Activated CD4-positive, alpha-beta memory T cell treated with anti-CD3 and anti-CD28 coated beads for 36 hours (primary cell): ENCODE measurements around the gene SLC6A5. TPM values are rescaled to one million over a fixed set of nuclear protein-coding genes. Genes with fewer than 3 reads are reported as not detected.

ENCODE experiments used
- CTCF ChIA-PET: fragments of 350-600 bp; sonication (Branson Sonifier 250); formaldehyde crosslinking; loops from one replicate; lab custom pipeline; 2021; ENCODE audit warnings: antibody characterized with exemption, inconsistent platforms; lab: Charles Lee
- POLR2A ChIA-PET: fragments of 350-600 bp; sonication (Branson Sonifier 250); formaldehyde crosslinking; loops from one replicate; lab custom pipeline; 2021; ENCODE audit warnings: antibody characterized with exemption; lab: Charles Lee
- DNase-seq: peaks from one replicate; pipeline ENCODE4 v3.0.0-alpha.2; 2020
- H3K27ac Mint-ChIP-seq: one replicate; pipeline ENCODE4 v1.8.0; 2021; ENCODE audit warnings: mixed read lengths
- H3K27me3 Mint-ChIP-seq: one replicate; pipeline ENCODE4 v1.8.0; 2021; ENCODE audit warnings: mixed read lengths
- H3K36me3 Mint-ChIP-seq: one replicate; pipeline ENCODE4 v1.8.0; 2021; ENCODE audit warnings: mixed read lengths
- H3K4me1 Mint-ChIP-seq: one replicate; pipeline ENCODE4 v1.8.0; 2021; ENCODE audit warnings: low read depth, mixed read lengths
- H3K4me3 Mint-ChIP-seq: one replicate; pipeline ENCODE4 v1.8.0; 2021; ENCODE audit warnings: mild to moderate bottlenecking, mixed read lengths
- H3K9me3 Mint-ChIP-seq: one replicate; pipeline ENCODE4 v1.8.0; 2021; ENCODE audit warnings: mixed read lengths
- intact Hi-C: fragments of 100-400 bp; cut with micrococcal nuclease; formaldehyde crosslinking; loops from one replicate; pipeline ENCODE4 v1.15.1; 2023
- total RNA-seq, 2 experiments: library from RNA; stranded (reverse); gene quantifications; one replicate each; pipeline ENCODE4 v1.2.3, GENCODE V29; 2021

Gene SLC6A5
- total RNA-seq, 2 experiments from 2014 or later, result not detected

DNA sequence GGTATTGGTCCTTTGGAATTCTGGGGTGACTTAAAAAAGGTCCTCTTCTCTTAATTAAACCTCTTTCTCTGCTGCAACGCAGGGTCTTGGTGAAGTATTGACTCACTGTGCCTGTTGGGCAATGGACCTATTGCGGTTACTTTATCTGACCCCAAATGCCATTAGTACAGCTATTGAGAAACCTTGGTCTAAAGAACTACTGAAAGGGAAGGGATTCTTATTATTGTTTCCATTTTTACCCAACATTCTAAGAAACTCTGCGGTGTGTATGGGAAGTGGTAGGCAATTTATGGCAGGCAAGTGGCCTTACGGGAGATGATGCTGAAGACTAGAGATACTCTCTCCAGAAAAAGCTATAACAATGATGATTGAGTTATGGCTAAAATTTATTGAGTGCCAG, 12.5 kb downstream of the SLC6A5 start:
- CTCF ChIA-PET, result interaction anchor here (0.6 to 3.8 kb wide), 2 partner anchors 61 to 484 kb away, joined by 3 to 22 read pairs; no protein-coding TSS in a partner anchor
- no peak for DNase-seq
- intact Hi-C loops, result loop anchor here (2.0 kb wide), 1 partner anchor 225 kb away; the partner anchor contains the start of gene PRMT3
- H3K36me3 Mint-ChIP-seq, result no peaks in the 10 kb centered on the region
- H3K27ac Mint-ChIP-seq, result no peak overlapping the region
- no peaks in the 10 kb centered on the region for H3K9me3 Mint-ChIP-seq
- peaks cover 7% of the 10 kb centered on the region for H3K4me1 Mint-ChIP-seq
- POLR2A ChIA-PET, result no interaction called here
- H3K4me3 Mint-ChIP-seq, result no peak overlapping the region
- peaks cover 59% of the 10 kb centered on the region for H3K27me3 Mint-ChIP-seq

DNA sequence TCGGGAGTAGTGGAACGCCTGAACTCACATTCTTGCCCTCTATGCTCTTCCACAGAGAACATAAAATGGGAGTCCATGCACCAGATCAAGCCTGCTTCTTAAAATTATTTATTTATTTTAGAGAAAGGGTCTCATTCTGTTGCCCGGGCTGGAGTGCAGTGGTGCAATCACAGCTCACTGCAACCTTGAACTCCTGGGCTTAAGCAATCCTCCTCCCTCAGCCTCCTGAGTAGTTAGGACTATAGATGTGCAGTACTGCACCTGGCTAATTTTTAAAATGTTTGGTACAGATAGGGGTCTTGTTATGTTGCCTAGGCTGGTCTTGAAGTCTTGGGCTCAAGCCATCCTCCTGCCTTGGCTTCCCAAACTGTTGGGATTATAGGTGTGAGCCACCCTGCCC, 13.0 kb downstream of the SLC6A5 start:
- CTCF ChIA-PET, result interaction anchor here (3.8 kb wide), 1 partner anchor 484 kb away, joined by 22 read pairs; no protein-coding TSS in a partner anchor
- intact Hi-C loops, result no loop called here
- Mint-ChIP-seq H3K4me3 (no peak overlapping the region), H3K27ac (no peak overlapping the region), H3K27me3 (peaks cover 54% of the 10 kb centered on the region), H3K4me1 (peaks cover 7% of the 10 kb centered on the region), H3K36me3 (no peaks in the 10 kb centered on the region), H3K9me3 (no peaks in the 10 kb centered on the region)
- no peak for DNase-seq
- POLR2A ChIA-PET, result no interaction called here

DNA sequence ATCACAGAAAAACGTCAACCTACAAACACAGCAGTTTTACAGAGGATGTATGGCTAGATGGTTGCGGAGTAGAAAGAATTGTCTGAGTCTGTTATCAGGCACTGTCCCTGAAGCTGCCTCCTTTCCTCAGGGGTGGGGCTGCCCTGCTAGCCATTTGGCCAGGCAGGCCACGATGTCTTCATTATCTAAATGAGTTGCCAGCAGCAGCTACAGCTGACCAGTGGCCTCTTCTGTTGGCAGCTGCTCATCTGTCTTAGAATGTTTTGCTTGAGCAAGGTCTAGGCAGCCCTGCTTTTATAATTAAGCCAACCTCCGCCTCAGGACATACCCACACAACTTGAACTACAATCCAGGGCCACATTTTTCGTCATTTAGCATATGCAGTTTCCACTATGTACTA, 17.5 kb downstream of the SLC6A5 start:
- Mint-ChIP-seq H3K9me3 (no peaks in the 10 kb centered on the region), H3K36me3 (no peaks in the 10 kb centered on the region), H3K27me3 (peaks cover 26% of the 10 kb centered on the region), H3K4me1 (no peaks in the 10 kb centered on the region), H3K27ac (no peak overlapping the region), H3K4me3 (no peak overlapping the region)
- intact Hi-C loops, result no loop called here
- ChIA-PET POLR2A (no interaction called here), CTCF (no interaction called here)
- DNase-seq, result no peak

DNA sequence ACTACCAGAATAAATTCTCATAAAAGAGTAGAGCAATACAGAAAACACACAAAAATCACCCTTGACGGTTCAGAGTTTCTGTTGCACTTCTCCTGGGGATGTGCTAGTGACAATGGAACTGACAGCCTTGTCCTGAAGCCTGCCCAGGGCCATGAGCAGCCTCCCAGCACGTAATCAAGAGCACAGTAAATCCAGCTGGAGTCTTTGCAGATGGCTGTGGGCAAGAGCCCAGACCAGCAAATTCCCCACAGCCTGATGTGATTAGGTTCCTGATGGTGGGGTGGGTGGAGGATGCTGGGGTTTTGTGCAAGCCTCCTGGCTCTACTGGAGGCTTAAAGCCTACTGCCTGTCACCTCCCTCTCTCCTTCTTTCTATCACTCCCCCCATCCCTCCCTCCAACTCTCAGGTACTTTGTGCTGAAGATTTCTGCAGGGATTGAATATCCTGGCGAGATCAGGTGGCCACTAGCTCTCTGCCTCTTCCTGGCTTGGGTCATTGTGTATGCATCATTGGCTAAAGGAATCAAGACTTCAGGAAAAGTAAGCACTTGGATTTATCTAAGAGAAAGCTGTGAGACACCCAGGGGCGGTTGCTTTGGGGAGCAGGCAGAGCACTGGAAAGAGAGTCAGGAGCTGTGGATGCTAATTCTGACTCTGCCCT, 18.1 kb downstream of the SLC6A5 start:
- CTCF ChIA-PET, result no interaction called here
- H3K27ac Mint-ChIP-seq, result no peak overlapping the region

DNA sequence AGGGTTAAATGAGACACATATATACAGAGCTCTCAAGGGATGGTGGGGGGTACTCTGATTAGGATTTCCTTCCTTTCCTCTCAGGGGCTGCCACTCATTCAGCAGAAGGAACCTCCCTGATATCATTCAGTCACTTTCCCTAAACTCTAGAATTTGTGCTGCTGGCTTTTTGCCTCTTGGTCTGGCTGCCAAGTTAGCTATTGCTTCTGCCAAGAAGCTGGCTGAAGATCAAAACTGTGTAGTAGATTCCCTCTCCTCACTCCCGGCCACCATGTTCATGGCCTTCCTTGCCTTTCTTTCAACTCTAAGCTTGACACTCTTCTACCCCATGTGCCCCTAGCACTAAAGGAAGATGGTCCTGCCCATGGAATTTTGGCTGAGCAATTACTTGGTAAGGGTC, 18.7 kb downstream of the SLC6A5 start:
- no peak overlapping the region for H3K27ac Mint-ChIP-seq
- no peak overlapping the region for H3K4me3 Mint-ChIP-seq
- POLR2A ChIA-PET, result no interaction called here
- no peaks in the 10 kb centered on the region for H3K4me1 Mint-ChIP-seq
- H3K9me3 Mint-ChIP-seq, result no peaks in the 10 kb centered on the region
- CTCF ChIA-PET, result no interaction called here
- no peaks in the 10 kb centered on the region for H3K36me3 Mint-ChIP-seq
- H3K27me3 Mint-ChIP-seq, result peaks cover 20% of the 10 kb centered on the region
- DNase-seq, result no peak
- intact Hi-C loops, result no loop called here

More for the DNA sequence above, 18.1 kb downstream of the SLC6A5 start:
- POLR2A ChIA-PET, result no interaction called here
- Mint-ChIP-seq H3K4me3 (no peak overlapping the region), H3K4me1 (no peaks in the 10 kb centered on the region), H3K36me3 (no peaks in the 10 kb centered on the region), H3K27me3 (peaks cover 22% of the 10 kb centered on the region), H3K9me3 (no peaks in the 10 kb centered on the region)
- intact Hi-C loops, result no loop called here
- no peak for DNase-seq

DNA sequence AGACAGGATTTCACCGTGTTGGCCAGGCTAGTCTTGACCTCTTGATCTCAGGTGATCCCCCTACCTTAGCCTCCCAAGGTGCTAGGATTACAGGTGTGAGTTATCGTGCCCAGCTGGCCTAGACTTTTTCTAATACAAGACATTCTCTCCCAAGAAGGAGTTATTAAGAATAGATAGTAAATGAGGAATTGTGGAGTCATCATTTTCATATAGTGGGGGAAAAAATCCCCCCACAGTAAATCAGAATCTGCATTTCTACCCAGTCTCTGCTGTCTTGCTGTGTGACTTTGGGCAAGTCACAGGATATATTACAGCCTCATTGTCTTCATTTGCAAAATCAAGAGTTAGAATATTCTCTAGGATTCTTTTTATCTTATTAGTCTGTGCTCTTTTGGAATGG, 21.6 kb downstream of the SLC6A5 start:
- CTCF ChIA-PET, result interaction anchor here (0.9 to 1.0 kb wide), 2 partner anchors 11 to 27 kb away, joined by 3 to 4 read pairs; no protein-coding TSS in a partner anchor
- H3K36me3 Mint-ChIP-seq, result no peaks in the 10 kb centered on the region
- H3K27ac Mint-ChIP-seq, result no peak overlapping the region
- no peaks in the 10 kb centered on the region for H3K4me1 Mint-ChIP-seq
- no peak for DNase-seq
- H3K9me3 Mint-ChIP-seq, result no peaks in the 10 kb centered on the region
- POLR2A ChIA-PET, result no interaction called here
- peaks cover 7% of the 10 kb centered on the region for H3K27me3 Mint-ChIP-seq
- intact Hi-C loops, result no loop called here
- H3K4me3 Mint-ChIP-seq, result no peak overlapping the region

DNA sequence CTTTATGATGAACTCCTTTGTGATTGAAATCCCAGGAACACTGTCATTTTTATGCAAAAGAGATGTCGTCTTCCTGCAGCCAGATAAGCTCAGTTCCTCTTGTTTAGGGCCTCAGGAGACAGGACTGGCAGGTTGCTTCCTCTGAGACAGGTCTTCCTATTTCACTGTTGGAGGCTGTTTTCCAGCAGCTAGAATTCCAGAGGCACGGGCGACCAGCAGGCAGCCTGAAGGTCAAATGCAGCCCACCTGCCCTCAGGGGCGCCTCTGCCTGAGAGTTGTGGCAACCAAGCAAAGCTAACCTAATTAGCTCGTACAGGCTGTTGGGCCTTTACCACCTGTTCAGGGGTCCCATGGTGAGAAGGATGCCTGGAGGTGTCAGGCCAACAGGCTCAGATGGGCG, 22.3 kb downstream of the SLC6A5 start:
- no peaks in the 10 kb centered on the region for H3K4me1 Mint-ChIP-seq
- H3K36me3 Mint-ChIP-seq, result no peaks in the 10 kb centered on the region
- H3K27ac Mint-ChIP-seq, result no peak overlapping the region
- ChIA-PET CTCF (interaction anchor here (1.0 kb wide), 1 partner anchor 12 kb away, joined by 4 read pairs; no protein-coding TSS in a partner anchor), POLR2A (no interaction called here)
- H3K4me3 Mint-ChIP-seq, result no peak overlapping the region
- no peaks in the 10 kb centered on the region for H3K9me3 Mint-ChIP-seq
- peaks cover 3% of the 10 kb centered on the region for H3K27me3 Mint-ChIP-seq
- DNase-seq, result no peak
- intact Hi-C loops, result no loop called here

DNA sequence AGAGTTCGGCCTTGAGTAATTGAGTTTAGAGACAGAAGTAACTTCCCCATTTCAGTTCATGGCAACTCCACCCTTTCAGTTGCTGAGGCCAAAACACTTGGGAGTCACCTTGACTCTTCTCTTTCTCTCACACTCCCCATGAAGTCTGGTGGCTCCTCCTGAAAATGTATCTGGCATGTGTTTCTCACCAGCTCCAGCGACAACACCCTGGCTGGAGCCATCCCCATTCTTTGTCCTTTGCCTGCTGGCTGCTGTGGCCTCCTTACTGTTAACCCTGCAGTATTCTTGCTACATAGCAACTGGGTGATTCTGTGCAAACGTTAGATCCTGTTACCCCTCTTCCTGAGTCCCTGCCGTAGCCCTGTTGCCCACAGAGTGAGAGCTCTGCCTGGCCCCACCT, 23.8 kb downstream of the SLC6A5 start:
- Mint-ChIP-seq H3K27me3 (peaks cover 2% of the 10 kb centered on the region), H3K9me3 (no peaks in the 10 kb centered on the region), H3K36me3 (no peaks in the 10 kb centered on the region), H3K4me1 (no peaks in the 10 kb centered on the region), H3K27ac (no peak overlapping the region), H3K4me3 (no peak overlapping the region)
- DNase-seq, result no peak
- intact Hi-C loops, result no loop called here
- ChIA-PET POLR2A (no interaction called here), CTCF (no interaction called here)

DNA sequence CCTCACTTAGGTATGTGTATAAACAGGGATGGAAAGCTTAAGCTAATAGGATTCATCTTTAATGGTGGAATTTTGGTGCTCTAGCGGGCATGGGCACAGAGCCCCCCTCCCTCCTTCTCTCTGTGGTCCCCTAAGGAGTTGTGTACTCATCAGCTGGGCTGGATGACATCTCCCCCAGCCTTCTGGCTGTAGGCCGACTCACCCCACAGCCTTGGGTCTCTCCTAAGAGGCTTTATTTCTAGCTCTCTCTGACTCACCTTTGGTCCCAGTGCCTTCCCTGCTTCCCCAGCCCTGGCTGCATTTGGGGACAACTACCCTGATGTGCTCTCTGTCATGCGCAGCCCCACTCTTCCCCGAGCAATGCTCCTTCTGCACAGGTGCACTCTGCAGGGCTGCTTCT, 26.9 kb downstream of the SLC6A5 start:
- peaks cover 2% of the 10 kb centered on the region for H3K27me3 Mint-ChIP-seq
- H3K27ac Mint-ChIP-seq, result no peak overlapping the region
- no peak for DNase-seq
- H3K4me1 Mint-ChIP-seq, result no peaks in the 10 kb centered on the region
- peaks cover 4% of the 10 kb centered on the region for H3K9me3 Mint-ChIP-seq
- H3K36me3 Mint-ChIP-seq, result no peaks in the 10 kb centered on the region
- intact Hi-C loops, result no loop called here
- H3K4me3 Mint-ChIP-seq, result no peak overlapping the region
- CTCF ChIA-PET, result no interaction called here
- POLR2A ChIA-PET, result no interaction called here

DNA sequence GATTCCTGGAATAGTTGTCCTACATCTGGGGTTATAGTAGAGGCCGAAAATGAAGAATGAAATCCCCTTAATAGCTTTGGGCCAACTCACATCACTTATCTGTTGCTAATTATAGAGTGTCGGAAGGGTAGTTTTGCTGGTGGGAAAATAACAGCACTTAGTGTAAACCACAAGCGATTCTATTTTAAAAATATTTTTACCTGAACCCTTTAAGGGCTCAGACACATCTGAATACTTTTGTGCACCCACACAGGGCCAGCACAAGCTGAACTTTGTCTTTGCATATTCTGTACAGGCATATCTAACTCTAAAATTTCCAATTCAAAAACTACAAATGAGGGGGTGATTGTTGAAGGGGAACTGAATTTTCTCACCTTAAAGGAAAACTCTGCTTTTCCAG, 27.6 kb downstream of the SLC6A5 start:
- Mint-ChIP-seq H3K36me3 (no peaks in the 10 kb centered on the region), H3K4me3 (no peak overlapping the region), H3K9me3 (peaks cover 4% of the 10 kb centered on the region), H3K27me3 (peaks cover 2% of the 10 kb centered on the region), H3K27ac (no peak overlapping the region), H3K4me1 (no peaks in the 10 kb centered on the region)
- CTCF ChIA-PET, result no interaction called here
- intact Hi-C loops, result no loop called here
- DNase-seq, result no peak
- POLR2A ChIA-PET, result no interaction called here

DNA sequence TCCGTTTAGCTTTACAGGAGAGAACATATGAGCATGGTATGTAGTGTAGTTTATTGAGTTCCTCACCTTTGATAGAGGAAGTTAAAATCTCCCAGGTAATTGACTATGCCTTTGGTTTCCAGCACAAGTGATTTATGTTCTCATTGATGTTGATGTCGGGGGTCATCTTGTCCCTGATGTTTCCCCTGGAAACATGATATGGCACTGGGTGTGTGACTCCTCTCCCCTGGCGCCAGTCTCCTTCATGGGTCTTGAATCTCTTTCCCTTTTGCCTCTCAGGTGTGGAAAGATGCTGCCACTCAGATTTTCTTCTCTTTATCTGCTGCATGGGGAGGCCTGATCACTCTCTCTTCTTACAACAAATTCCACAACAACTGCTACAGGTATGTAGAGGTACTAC, 28.3 kb downstream of the SLC6A5 start:
- POLR2A ChIA-PET, result no interaction called here
- CTCF ChIA-PET, result no interaction called here
- Mint-ChIP-seq H3K27me3 (peaks cover 2% of the 10 kb centered on the region), H3K9me3 (peaks cover 4% of the 10 kb centered on the region), H3K36me3 (no peaks in the 10 kb centered on the region), H3K4me3 (no peak overlapping the region), H3K4me1 (no peaks in the 10 kb centered on the region), H3K27ac (no peak overlapping the region)
- DNase-seq, result no peak
- intact Hi-C loops, result no loop called here

DNA sequence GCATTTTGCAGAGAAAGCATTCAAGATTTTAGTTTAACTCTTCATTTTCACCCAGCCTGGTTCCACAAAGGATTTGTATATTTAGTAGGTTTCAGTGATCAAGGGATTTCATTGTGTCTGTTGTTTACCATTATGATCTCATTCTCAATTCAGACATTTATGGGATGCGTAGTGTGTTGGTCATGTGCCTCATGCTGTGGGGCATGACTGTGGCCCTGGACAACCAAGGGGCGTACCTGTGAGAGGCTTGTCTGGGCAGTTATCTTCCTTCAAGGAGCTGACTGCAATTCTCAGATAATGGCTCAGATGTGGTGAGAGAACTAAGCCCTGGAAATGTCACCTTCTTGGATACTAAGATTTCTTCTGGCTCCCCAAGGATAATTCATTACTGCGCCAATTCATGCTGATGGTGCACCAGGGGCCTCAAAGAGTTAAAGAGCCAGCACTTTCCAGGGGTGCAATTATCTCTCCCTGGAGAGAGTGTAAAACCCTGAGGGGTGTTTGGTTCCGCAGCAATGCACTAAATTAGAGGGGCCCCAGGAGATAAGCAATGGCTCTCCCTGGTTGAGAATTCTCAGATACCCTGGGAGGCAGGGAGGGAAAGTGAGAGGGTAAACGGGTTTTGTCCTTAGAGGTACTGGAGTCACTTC, 32.2 kb downstream of the SLC6A5 start:
- ChIA-PET POLR2A (no interaction called here), CTCF (no interaction called here)
- Mint-ChIP-seq H3K36me3 (no peaks in the 10 kb centered on the region), H3K4me1 (no peaks in the 10 kb centered on the region), H3K27ac (no peak overlapping the region), H3K4me3 (no peak overlapping the region), H3K27me3 (peaks cover 2% of the 10 kb centered on the region), H3K9me3 (peaks cover 4% of the 10 kb centered on the region)
- no peak for DNase-seq
- intact Hi-C loops, result no loop called here

DNA sequence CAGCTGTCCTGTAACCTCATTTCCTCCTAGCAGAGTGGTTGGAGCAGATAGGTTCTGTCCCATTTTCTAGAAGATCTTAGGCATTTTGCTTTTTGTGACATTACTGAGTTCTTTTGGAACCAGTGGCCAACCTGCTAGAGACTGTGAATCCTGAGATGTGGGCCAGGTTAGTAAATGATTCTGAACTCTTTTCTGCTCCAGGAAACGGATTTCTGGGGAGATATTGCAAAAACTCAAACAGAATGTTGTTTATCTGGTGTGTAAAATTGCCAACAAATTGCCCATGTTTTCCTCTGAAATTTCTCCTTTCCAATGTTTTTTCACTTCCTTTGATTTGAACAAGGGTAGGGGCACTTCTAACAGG, 32.7 kb downstream of the SLC6A5 start:
- peaks cover 2% of the 10 kb centered on the region for H3K27me3 Mint-ChIP-seq
- ChIA-PET CTCF (no interaction called here), POLR2A (no interaction called here)
- H3K4me1 Mint-ChIP-seq, result no peaks in the 10 kb centered on the region
- intact Hi-C loops, result no loop called here
- H3K36me3 Mint-ChIP-seq, result no peaks in the 10 kb centered on the region
- no peak overlapping the region for H3K4me3 Mint-ChIP-seq
- no peak for DNase-seq
- H3K9me3 Mint-ChIP-seq, result peaks cover 4% of the 10 kb centered on the region
- no peak overlapping the region for H3K27ac Mint-ChIP-seq
